GM18868 (cell line): Measurements from ENCODE around the gene C1QA.
"Not testable (repeated sequence)": the region's sequence is repeated elsewhere in the genome, so short reads cannot be mapped to it uniquely, and the experiment has no call there.

Experiments
- ATAC-seq: cut with Tn5 transposase; IDR thresholded peaks from one replicate; pipeline ENCODE4 v1.9.1; 2021; ENCODE audit warnings: mild to moderate bottlenecking, moderate library complexity; ENCODE audit not compliant: unreplicated experiment

Gene C1QA

DNA sequence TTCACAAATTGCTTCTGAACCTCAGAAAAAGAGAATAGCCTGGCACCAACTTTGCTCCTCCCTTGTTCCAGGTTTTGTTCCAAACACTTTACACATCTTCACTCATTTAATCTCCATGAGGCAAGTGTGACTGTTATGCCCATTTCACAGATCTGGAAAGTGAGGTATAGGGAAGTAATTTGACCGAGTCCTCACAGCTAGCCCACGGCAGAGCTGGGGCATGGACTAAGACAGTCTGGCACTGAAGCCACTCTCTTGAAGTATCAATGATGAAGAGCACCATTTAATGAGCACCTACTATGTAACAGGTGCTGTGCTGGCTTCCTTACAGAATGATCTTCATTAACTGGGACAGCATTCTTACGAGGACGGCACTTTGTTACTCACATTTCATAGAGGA is 35.6 kb downstream of the C1QA start:
- no peak for ATAC-seq

DNA sequence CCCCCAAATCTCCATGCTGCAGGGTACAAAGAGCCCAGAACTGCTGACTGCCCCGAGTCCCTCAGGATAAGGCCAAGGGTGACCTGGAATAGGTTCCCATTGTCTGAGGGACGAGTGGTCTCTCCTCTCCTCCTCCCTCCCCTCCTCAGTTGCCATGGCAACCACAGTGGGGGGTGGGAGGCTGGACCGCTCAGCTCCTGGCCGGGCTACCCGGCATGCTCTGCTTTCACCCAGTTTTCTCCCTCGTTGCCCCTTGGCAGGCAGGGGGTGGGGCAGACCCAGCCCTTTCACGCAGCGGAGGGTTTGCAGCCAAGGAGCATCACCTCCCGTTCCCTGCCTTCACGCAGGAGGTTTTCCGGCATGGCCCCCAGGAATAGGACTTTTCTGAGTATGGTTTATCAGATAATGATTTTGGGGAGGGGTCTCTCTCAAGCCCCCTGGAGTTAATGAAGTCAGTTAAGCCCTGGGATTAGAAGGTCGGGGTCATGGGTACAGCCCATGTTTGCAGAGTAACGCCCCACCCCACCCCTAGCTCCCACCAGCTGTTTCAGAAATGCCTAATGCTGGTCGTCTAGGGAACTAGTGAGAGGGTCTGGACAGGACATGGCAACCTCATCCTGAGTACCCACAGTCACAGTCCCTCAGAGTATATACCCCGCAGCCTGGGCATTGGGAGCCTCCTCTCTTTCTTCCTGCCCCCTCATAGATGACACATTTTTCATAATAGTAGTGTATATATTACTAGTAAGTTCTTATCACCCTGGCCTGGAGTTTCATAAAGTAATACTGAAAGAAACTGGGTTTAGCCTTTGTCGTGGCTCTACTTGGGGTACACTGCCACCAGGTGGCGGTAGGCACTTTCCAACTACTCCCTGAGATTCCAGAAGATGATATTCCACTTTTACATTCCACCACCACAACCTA is 37.3 kb downstream of the C1QA start:
- no peak for ATAC-seq

DNA sequence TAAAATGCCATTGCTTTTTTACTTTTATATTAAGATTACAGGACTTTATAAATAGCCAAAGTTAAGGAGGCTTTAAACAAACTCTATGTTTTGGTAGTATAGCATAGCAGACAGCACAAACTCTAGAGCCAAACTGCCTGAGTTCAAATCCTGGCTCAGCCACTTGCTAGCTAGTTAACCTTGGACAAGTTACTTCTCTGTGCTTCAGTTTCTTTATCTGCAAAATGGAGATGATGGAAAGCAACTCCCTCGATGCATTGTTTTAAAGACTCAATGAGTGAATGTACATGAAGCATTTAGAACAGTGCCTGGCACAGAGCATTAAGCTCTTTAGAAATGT is 38.0 kb downstream of the C1QA start:
- no peak for ATAC-seq

DNA sequence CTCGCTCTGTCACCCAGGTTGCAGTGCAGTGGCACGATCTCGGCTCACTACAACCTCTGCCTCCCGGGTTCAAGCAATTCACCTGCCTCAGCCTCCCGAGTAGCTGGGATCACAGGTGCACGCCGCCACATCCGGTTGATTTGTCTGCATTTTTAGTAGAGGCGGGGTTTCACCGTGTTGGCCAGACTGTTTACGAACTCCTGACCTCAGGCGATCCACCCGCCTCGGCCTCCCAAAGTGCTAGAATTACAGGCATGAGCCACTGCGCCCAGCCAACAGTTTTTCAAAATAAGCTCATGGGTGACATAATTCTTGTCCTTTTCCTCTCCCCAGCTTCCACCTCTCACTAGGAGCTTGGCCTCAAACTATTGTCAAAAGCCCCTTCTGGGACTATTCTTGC is 39.7 kb downstream of the C1QA start:
- not testable (repeated sequence) for ATAC-seq

DNA sequence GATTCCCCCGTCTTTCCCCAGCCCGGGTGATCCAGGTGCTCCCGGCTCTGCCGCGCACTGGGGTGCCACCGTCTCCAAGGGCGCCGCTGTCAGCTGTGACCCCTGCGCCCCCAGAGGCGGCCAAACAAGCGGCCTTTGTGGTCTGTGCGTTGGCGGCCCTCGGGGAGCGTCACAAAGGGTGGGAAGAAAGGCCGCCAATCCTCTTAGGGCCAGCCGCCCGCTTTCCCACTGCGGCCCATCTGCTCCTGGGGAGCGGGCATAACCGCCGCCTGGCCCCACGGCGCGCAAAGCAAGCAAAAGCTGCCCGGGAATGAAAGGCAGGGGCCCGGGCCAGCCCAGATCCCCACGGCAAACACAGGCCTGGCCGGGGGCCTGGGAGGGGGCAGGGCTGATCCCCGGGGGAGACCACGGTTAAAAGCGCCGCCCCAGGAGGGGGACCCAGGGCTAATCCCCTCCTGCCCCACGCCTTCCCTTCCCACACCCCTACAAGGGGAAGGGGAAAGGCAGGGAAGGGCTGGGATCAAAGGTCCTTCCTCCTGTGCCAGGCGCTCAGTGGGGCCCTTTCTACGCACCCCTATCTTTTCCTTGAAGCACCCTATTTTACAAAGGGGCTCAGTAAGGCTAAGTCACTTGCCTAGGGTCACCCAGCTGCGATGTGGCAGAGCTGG is 40.6 kb downstream of the C1QA start:
- ATAC-seq, result no peak

DNA sequence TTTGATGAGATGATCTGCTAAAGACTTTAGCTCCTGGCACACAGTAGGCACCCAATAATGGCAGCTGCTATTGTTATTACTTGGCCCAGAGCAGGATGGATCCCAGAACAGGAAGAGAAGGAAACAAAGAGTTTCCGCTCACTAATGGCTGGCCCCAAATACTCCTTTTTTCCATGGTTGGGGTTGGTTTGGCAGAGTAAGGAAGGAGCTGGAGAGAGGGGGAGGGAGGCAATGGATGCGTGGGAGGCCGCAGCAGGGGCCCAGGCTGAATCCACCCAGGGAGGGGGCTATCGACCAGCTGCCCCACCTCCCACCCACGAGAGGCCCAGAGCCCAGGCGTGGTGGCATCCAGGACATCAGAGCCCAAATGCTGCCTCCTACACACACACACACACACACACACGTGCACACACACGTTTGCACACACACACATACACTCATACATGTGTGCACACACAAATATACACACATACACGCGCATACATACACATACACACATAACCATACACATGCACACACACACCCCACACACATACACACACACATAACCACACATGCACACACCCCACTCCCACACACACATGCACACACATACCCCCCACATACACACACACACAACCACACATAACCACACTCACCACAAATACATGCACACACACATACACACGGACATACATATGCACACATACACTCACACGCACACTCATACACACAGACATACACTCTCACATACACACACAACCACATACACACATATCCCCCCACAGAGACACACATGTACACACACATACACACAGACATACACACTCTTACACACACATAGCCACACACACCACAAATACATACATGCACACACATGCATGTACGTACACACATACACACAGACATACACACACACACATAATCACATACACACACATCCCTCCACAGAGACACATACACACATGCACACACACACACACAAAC is 41.8 kb downstream of the C1QA start:
- ATAC-seq, result no peak

DNA sequence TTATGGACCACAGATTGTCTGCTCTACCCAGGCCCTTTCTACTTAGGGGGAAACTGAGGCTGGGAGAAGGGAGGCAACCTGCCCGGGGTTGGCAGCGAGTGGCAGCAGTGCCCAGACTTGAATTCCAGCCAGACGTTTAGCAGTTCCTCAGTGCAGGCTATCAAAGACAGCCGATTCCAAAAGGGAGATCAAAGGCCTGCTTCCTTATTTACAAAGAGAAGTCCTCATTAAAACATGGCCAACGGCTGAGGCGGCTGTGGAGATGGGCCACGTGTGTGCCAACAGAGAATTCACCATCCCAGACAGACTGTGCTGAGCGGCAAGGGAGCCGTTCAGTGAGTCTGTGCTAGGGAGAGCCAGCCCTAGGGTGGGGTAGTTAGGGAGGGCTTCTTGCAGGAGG is 44.3 kb downstream of the C1QA start:
- no peak for ATAC-seq

DNA sequence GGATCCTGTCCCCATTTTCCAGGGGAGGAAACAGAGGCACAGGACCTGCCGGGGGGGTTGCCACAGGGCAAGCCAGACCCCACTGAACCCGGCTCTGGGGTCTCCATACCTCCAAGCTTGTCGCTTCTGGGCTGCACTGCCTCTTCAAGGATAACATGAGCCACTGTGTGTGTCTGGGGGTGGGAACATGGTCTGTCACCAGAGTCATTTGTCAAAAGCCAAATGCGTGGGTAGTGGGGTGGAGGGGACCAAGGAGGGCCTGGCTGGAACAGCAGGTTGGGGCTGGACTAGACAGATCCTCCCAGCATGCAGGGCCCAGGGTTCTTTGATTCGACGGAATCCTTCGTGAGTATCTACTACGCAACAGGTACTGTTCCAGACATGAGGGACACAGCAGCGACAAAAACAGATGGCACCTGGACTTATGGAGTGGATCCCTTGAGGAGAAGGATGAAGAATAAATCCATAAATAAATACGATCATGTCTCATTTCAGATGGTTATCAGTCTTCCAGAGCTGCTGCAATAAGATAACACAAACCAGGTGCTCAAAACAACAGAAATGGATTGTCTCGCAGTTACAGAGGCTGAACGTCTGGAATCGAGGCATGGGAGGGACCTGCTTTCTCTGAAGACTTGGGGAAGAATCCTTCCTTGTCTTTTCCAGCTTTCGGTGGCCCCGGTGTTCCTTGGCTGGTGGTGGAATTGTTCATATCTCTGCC is 45.3 kb downstream of the C1QA start:
- no peak for ATAC-seq

DNA sequence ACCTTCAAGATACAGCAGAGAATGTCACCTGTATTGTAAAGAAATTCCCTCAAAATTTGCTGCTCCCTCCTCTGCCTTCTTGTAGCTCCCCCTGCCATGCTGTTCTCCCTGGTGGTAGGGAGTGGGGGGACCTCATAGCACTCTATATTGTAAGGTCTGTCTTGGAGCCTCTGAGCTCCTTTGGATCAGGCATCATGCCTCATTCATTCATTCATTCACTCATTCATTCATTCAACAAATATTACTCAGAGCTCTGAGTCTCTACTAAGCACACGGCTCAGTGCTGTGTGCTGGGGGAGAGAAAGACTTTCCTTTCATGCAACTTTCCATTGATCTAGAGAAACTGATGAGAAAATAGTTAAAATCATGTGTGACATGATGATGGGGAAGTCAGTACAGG is 47.1 kb downstream of the C1QA start:
- no peak for ATAC-seq

DNA sequence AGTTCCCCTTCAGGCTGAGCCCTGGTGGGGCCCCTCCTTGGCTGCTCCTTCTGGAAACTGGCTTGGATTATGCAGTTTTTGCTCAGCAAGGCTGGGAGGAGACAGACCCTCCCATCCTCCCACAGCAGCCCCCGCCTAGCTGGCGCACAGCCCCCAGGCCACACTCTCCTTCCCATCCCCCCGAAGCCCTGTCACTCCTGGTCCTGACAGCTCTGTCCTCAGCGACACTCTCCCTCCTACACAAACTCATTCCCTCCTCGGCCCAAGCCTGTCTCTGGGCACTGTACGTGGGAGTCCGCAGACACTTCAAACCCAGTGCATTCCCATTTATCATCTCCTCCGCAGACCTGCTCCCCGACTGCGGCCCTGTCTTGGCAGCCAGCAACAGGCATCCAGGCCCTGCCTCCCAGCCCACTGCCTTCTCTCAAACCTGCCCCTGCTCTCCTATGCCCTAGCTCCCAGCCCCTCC is 49.2 kb downstream of the C1QA start:
- ATAC-seq, result no peak

DNA sequence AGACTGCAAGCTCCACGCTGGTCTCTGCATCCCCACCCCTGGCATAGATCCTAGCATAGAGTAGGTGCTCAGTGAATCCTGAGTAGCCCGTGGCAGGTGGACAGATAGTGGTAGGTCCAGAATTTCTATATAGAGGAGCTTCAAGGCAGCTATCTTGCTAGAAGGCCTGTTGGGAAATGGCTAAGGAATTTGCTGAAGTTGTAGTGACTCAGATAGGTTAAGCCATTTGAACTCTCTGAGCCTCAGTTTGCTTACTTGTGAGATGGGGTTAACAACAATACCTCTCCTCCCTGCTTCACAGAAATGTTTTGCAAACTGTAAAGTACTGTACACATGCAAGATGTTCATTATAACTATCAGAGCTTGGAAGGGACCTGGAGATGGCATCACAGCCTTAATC is 50.8 kb downstream of the C1QA start:
- no peak for ATAC-seq

DNA sequence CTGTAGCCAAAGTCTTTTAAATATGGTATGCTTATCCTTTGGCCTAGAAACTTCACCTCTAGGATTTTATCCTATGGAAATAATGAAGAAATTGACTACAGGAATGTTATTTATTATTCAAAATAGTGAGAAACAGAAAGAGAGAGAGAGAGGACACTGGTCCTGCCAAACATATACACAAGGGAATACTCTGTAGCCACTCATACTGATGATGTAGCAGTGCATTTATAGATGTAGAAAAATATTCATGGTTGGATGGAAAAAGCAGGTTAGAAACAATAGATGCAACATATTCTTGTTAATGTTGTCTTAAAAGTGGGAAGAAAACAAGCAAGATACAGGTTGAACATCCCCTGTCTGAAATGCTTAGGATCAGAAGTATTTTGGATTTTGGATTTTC is 52.0 kb downstream of the C1QA start:
- ATAC-seq, result no peak
